Ammon's horn (tissue), 1 donor: ENCODE data around the gene JADE3.
A peak's percentile ranks its signal among the peaks of the same experiment; 100 is the strongest.

ENCODE experiments used
- DNase-seq: peaks from one replicate; pipeline ENCODE4 v3.0.0-alpha.2; 2016; ENCODE audit warnings: low spot score

The JADE3 gene

GRCh38 chrX:46912098-46912602, at the start of gene JADE3:
TSS of gene JADE3 (plus strand) at chrX:46912421. CDS start at chrX:46984895, 72,474 bp downstream.
- DNase-seq = peak; percentile 72

- DNase-seq = no peak
Observed at GRCh38 chrX:46863072-46863471, 49.1 kb upstream of the JADE3 start.

- no peak for DNase-seq
Observed at GRCh38 chrX:46864606-46865005, 47.6 kb upstream of the JADE3 start.

DNA sequence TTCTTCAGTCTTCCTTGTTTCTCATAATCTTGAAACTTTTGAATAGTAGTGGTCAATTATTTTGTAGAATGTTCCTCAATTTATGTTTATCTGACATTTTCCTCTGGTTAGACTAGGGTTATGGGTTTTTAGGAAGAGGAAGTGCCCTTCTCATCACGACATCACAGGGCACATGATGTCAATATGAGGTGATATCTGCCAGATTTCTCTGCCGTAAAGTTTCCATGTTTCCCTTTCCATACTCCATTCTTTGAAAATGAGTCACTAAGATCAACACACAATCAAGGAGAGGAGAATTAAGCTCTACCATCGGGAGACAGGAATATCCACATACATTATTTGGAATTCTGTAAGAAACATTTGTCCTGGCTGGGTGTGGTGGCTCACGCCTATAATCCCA, 46.9 kb upstream of the JADE3 start:
- no peak for DNase-seq

- no peak for DNase-seq
Observed at GRCh38 chrX:46866726-46867125, 45.5 kb upstream of the JADE3 start.

DNA sequence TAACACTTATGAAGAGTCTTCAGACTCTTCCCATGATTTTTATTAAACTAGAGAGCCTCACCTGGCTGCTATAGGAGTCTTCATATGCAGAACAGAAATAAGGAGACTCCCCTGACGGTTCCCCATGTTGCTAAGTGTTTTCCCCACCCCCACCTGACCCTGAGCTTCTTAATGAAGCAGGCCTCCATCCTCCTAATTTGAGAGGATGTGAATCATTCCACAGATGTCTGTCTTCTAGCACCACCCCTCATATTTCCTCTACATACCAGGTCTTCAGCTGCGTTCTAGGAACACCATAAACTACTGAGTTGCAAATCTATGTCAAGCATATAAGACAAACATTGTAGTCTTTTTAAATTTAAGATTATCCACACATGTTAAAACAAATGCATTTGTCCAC, 38.5 kb upstream of the JADE3 start:
- no peak for DNase-seq

- DNase-seq = peak; percentile 2
Observed at GRCh38 chrX:46876901-46877300, 35.3 kb upstream of the JADE3 start.

- DNase-seq = no peak
Observed at GRCh38 chrX:46882266-46882665, 30.0 kb upstream of the JADE3 start.

- no peak for DNase-seq
Observed at GRCh38 chrX:46884799-46885198, 27.4 kb upstream of the JADE3 start.

DNA sequence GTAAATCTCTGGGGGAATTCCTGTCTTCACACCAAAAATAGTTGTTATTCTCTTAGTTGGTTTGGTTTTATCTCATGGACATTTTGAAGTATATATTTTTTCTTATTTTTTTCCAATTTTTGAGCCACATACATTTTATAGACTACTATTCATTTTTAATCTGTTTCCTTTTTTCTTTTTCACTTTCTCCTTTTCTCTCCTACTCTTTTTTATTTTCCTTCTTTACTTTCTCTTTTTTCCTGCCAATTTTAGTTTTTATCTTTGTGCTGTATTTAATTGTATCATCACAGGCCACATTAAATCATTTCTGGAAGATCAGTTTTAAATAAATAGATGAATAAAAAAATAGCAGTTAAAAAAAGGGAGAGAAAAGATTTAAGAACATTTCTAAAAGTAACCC, 14.0 kb upstream of the JADE3 start:
- DNase-seq = no peak

DNA sequence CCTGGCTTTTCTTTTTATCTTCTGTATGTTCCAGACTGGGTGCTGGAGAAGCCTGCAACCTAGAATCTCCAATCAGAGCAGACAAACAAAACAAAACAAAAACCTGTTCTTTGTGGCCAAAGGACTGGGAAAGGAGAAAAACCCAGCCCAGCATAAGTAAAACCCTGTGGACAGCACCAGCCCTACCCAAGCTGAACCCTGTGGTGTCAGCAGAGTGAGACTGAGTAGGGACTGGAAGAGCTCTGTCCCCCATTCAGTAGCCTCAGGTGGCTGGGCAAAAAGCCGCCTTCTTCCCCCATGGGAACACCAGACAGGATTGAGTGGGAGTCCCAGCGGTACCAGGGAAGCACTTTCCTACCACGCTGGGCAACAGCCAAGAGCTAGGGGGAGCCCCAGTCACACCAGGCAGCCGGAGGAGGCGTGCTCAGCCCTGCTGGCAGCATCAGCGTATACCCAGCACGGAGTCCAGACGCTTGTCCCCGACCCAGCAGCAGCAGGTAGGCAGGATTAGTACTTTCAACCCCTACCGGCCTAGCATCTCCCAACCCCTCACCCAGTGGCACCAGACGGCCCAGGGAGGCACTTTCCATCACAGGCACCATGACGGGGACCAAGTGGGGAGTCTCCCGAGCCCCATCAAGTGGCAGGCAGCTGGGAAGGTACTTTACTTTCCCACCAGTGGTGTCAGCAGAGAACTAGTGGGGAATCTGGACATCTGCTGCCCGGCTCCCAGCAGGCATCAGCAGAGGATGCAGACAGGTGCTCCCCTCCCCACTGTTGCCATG, 8.6 kb upstream of the JADE3 start:
- peak; percentile 89 for DNase-seq

GRCh38 chrX:46904626-46905025, 7.6 kb upstream of the JADE3 start:
- DNase-seq = no peak

DNA sequence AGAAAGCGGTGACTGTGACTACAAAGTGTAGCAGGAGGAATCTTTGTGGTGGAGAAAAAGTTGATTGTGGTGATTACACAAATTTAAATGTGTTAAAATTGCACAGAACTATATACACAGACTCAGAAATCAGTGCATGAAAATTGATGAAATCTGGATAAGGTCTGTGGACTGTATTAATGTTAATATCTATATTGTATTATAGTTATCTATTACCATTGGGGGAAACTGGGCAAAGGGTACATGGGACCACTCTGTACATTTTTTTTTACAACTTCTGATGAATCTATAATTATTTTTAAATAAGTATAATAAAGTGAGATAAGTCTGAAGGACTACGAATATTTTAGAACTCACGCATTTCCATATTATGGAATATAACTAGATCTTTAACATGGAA, 1.8 kb upstream of the JADE3 start:
- DNase-seq = no peak

DNA sequence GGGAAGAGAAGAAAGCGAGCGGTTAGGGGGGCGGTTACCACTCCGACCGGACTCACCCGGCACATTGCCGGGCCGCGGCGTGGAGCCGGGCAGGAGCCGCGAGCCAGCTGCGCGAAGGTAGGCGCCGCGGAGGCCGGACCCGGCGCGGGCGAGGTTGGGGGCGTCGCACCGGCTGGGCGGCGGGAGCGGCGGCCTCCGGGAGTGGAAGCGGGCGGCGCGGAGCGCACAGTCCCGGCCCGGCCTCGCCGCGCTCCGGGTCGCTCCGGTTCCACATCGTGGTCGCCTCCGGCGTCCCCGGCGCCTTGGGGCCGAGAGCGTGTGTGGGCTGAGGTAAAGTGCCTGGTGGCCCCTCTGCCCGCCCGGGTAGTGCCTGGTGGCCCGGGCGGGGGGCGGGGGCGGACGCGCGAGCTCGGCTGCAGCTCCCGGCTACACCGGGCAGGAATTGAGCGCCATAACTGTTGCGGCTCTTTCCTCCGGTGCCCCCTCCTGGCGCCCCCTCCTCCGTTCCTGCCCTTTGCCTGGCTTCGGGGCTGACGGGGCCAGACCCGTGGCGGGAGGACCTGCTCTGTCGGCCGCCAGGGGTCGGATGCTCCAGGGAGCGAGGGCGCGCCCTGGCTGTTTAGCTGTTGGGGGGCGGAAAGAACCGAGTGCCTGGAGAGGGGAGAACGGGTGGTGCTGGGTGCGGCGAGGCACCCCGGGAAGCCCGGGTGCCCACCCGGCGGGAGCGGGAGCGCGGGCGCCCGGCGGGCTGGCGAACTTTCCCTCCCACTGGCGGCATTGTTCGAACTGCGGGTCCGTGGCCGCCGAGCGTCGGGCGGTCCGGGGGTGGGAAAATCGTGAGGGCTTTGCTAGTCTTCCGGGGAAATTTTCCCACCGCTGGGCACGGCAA, 626 bp downstream of the JADE3 start:
- peak; percentile 12 for DNase-seq

DNA sequence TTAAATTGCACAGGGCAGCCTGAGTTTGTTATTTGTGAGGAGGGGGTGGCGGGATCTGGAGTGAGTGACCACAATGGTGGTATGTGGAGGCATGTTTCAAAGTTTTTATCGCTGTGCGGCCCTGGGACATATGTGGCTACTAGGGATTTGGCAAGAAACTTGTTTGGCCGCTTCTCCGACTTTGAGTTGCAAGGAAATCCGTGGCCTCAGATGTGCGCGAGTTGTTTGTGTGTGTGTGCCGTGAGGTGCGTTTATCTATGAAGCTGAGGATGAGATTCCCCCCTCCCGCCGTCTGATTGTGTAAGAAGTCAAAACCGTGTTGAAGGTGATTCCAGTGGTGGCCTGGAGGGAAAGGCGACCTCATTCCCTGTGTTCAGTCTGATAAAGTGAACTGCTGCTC, 1.4 kb downstream of the JADE3 start:
- DNase-seq = no peak

DNA sequence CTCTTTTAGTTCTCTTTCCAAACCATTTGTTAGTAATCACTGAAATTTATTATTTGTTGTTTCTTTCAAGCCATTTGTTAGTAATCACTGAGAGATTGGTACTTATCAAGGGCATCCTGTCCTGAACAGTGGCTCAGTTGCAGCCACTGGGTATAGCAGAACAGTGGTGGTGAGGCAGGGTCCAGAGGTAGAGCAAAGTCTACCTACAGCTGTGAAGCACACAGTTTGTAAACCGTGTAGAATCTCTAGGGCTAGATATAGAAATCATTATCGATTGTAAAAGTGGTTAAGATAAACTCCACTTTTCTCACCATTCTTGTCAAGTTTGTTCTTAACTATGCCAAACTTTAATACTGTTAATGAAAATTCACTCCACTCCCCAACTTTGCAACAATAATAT, 4.1 kb downstream of the JADE3 start:
- no peak for DNase-seq

DNA sequence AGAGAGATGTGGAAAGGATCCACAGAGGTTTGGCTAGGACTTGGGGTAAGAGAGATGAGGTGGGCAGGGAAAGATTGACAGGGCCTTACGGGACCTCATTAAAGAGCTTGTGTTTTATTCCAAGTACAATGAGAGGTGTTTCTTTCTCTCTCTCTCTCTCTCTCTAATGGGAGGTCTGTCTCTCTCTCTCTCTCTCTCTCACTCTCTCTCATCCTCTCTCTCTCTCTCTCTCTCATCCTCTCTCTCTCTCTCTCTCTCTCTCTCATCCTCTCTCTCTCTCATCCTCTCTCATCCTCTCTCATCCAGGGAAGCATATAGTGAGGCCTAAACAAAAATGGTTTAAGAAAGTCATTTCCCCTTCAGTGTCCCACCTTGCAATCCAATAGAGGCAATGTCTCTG, 5.4 kb downstream of the JADE3 start:
- no peak for DNase-seq

GRCh38 chrX:46918434-46918833, 6.2 kb downstream of the JADE3 start:
- no peak for DNase-seq

DNA sequence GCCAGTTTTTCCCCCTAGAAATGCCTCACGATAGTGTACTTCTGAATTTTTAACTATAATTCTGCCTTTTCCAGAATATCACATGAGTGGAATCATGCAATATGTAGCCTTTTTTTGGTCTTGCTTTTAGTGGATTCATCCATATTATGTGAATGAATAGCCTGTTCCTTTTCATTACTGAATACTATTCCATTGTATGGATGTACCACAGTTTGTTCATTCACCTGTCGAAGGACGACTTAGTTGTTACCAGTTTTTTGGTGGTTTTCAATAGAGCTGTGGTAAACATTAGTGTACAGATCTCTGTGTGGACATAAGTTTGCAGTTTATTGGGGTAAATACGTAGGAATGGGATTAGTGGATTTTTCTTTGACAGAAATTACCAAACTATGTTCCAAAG, 8.0 kb downstream of the JADE3 start:
- no peak for DNase-seq

DNA sequence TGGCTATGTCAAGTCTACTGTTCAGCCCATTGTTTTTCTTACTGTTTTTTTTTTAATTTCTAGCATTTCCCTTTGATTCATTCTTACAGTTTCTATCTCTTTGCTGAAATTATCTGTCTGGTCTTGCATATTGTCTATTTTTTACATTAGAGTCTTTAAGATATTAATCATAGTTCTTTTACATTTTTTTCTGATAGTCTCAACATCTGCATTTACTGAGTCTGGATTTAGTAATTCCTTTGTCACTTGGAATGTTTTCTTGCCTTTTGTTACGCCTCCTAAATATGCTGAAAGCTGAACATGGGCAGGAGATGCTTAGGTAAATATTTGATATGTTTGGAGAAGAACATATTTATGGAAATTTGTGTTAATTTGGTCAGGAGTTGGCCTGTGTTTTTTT, 10.4 kb downstream of the JADE3 start:
- no peak for DNase-seq

- no peak for DNase-seq
Observed at GRCh38 chrX:46927718-46928117, 15.5 kb downstream of the JADE3 start.

DNA sequence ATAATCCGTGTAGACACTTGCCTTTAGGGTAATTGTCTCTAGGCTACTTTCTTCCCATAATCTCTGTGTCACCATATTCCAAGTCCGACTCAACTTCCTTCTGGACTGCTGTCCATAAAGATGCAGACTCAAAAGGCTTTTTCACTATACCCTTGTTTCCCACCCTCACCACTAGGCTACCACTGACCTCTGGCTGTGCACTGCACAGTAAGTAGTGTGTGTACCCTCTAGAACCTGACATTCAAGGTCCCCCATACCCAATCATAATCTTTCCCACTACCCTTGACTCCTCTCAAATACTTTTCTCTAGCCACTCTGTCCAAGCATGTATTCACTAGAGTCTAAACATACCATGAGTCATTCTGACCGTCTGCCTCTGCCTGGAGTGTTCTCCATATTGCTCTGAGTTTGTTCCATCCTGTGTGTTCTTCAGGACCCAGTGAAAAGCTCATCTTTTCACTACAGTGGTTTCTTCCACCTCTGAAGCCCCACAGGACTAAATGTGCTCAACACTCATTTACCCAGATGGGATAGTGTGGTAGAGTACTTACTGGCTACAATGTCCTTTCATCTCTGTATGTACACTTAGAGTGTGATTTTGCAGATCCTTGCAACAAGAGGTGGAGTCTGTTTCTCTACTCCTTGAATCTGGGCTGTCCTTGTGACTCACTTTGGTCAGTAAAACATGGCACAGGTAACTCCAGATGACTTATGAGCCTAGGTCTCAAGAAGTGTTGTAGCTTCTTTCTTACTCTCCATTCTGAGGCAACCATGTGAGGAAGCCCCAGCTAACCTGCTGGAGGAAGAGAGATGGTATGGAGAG, 17.4 kb downstream of the JADE3 start:
- DNase-seq = no peak
